Measurements from ENCODE around the gene AMD1. TPM values are rescaled to one million over a fixed set of nuclear protein-coding genes. Genes with fewer than 3 reads are reported as not detected.

Gene AMD1
- total and polyA plus RNA-seq, 10 of the 15 experiments (the other 5 are each of a cell fraction or from before 2014, with no cell fraction given) = 58.2 to 116 (median 79.3) TPM

- no peaks in the 10 kb centered on the region for H3K9me3 ChIP-seq (replicated peaks; ENCODE audit: control insufficient read depth, insufficient read depth, low read length)
- H2AFZ ChIP-seq (ENCODE audit: control insufficient read depth, low read depth, low read length) = no peak overlapping the region
- in situ Hi-C loops (cut with MboI) (no loop called here), intact Hi-C loops (cut with micrococcal nuclease; ENCODE audit: unreplicated experiment) (no loop called here)
- no TSS peak for BruUV-seq (replicated peaks)
- H3K4me2 ChIP-seq (ENCODE audit: control insufficient read depth, insufficient read depth) = no peak overlapping the region
- no peak overlapping the region for H3K27ac ChIP-seq (ENCODE audit: control insufficient read depth, insufficient read depth)
- H3K9ac ChIP-seq (ENCODE audit: control insufficient read depth, insufficient read depth, low read length) = no peak overlapping the region
- DNase-seq (ENCODE audit: low read depth, low spot score) (no peak), ATAC-seq (no peak), FAIRE-seq (no peak)
- H3K79me2 ChIP-seq (ENCODE audit: control insufficient read depth, insufficient read depth, low read length) = no peaks in the 10 kb centered on the region
- RAD21 ChIA-PET (ENCODE audit: unreplicated experiment) = interaction anchor here (0.9 kb wide), 1 partner anchor 300 kb away, joined by 3 read pairs; no protein-coding TSS in a partner anchor
- no peak overlapping the region for H3K4me3 ChIP-seq
- SMC1A ChIA-PET (ENCODE audit: uncharacterized antibody, unreplicated experiment) = interaction anchor here (1.2 to 1.3 kb wide), 2 partner anchors 15 to 50 kb away, joined by 3 to 4 read pairs; no protein-coding TSS in a partner anchor
- POLR2A ChIA-PET = no interaction called here
- CTCF ChIA-PET = no interaction called here
- H3K4me1 ChIP-seq (ENCODE audit: control insufficient read depth, insufficient read depth, low read length) = no peaks in the 10 kb centered on the region
- TF ChIP-seq SPI1 (IDR thresholded peaks at IDR 0.05; ENCODE audit: borderline replicate concordance, insufficient read depth, low read depth, low read length) (no peak), CBFB (IDR thresholded peaks at IDR 0.05; ENCODE audit: low read depth) (no peak), FOS (IDR thresholded peaks at IDR 0.05; ENCODE audit: borderline replicate concordance, extremely low read depth, insufficient read length) (no peak), RAD21 (IDR thresholded peaks at IDR 0.05; ENCODE audit: insufficient read depth, low read depth, low read length) (no peak), NFXL1 (IDR thresholded peaks at IDR 0.05; ENCODE audit: borderline replicate concordance) (no peak), PAX5 (IDR thresholded peaks at IDR 0.05; ENCODE audit: borderline replicate concordance, low read depth, low read length) (no peak), IKZF2 (IDR thresholded peaks at IDR 0.05) (no peak), SMAD1 (IDR thresholded peaks at IDR 0.05; ENCODE audit: low read depth, partially characterized antibody) (no peak)
- H3K27me3 ChIP-seq (replicated peaks in 1 of 2; ENCODE audit: control insufficient read depth in 2 of 2, insufficient read depth in 2 of 2, low read length in 1 of 2) = no peaks in the 10 kb centered on the region
- WGBS (ENCODE audit: insufficient coverage, insufficient replicate concordance, low lambda C conversion rate, missing lambda C conversion rate) = 6% methylated on average over 1 of the region's 1 CpG
- H3K36me3 ChIP-seq (ENCODE audit: control insufficient read depth in 2 of 2, insufficient read depth in 2 of 2, low read length in 1 of 2) = no peaks in the 10 kb centered on the region
- H4K20me1 ChIP-seq (ENCODE audit: control insufficient read depth, insufficient read depth) = no peaks in the 10 kb centered on the region
Measured at GRCh38 chr6:110828396-110828795, 46.2 kb upstream of the AMD1 start.

DNA sequence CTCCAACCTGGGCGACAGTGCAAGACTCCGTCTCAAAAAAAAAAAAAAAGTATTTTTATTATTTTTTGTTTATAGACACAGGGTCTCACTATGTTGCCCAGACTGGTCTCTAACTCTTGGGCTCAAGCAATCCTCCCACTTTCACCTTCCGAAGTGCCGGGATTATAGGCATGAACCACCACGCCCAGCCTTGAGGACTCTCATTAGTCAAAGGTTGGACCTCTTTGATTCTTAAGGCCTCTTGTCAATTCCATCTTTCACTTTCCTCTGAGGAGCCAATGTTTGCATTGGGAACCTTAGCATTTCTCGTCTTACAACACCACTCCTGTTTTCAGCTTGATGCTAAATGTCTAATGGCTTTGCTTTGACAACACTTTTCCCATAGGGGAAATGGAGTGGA lies 43.2 kb upstream of the AMD1 start:
- BruUV-seq (replicated peaks) = no TSS peak
- in situ Hi-C loops (cut with MboI) = no loop called here
- no peak for TF ChIP-seq ELK1 (IDR thresholded peaks at IDR 0.05; ENCODE audit: low read depth, low read length)
- TF ChIP-seq, protein P1, sequence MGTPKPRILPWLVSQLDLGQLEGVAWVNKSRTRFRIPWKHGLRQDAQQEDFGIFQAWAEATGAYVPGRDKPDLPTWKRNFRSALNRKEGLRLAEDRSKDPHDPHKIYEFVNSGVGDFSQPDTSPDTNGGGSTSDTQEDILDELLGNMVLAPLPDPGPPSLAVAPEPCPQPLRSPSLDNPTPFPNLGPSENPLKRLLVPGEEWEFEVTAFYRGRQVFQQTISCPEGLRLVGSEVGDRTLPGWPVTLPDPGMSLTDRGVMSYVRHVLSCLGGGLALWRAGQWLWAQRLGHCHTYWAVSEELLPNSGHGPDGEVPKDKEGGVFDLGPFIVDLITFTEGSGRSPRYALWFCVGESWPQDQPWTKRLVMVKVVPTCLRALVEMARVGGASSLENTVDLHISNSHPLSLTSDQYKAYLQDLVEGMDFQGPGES (IDR thresholded peaks at IDR 0.05) = no peak
- no peak for TF ChIP-seq SMARCA5 (IDR thresholded peaks at IDR 0.05)
- no peak for TF ChIP-seq RCOR1 (conservative IDR thresholded peaks at IDR 0.05; ENCODE audit: low read depth, low read length)
- TF ChIP-seq RB1 (IDR thresholded peaks at IDR 0.05; ENCODE audit: borderline replicate concordance) = no peak
- TF ChIP-seq ZBTB33 (IDR thresholded peaks at IDR 0.05) = no peak
- no peak for TF ChIP-seq MYB (IDR thresholded peaks at IDR 0.05; ENCODE audit: borderline replicate concordance, low read depth, low read length)

More for the DNA sequence above, 43.2 kb upstream of the AMD1 start:
- H3K4me3 ChIP-seq = no peak overlapping the region
- SMC1A ChIA-PET (ENCODE audit: uncharacterized antibody, unreplicated experiment) = interaction anchor here (0.6 kb wide), 1 partner anchor 18 kb away, joined by 3 read pairs; no protein-coding TSS in a partner anchor
- H4K20me1 ChIP-seq (ENCODE audit: control insufficient read depth, insufficient read depth) = no peaks in the 10 kb centered on the region
- FAIRE-seq (no peak), DNase-seq (ENCODE audit: low read depth, low spot score) (no peak), ATAC-seq (no peak)
- H3K4me1 ChIP-seq (ENCODE audit: control insufficient read depth, insufficient read depth, low read length) = no peaks in the 10 kb centered on the region
- H3K4me2 ChIP-seq (ENCODE audit: control insufficient read depth, insufficient read depth) = no peak overlapping the region
- WGBS (ENCODE audit: insufficient coverage, insufficient replicate concordance, low lambda C conversion rate, missing lambda C conversion rate) = 97% methylated on average over 6 of the region's 6 CpGs
- no peaks in the 10 kb centered on the region for H3K9me3 ChIP-seq (replicated peaks; ENCODE audit: control insufficient read depth, insufficient read depth, low read length)
- POLR2A ChIA-PET = no interaction called here
- H3K27me3 ChIP-seq (replicated peaks in 1 of 2; ENCODE audit: control insufficient read depth in 2 of 2, insufficient read depth in 2 of 2, low read length in 1 of 2) = no peaks in the 10 kb centered on the region
- intact Hi-C loops (cut with micrococcal nuclease; ENCODE audit: unreplicated experiment) = no loop called here
- no peaks in the 10 kb centered on the region for H3K79me2 ChIP-seq (ENCODE audit: control insufficient read depth, insufficient read depth, low read length)
- RAD21 ChIA-PET (ENCODE audit: unreplicated experiment) = no interaction called here
- H2AFZ ChIP-seq (ENCODE audit: control insufficient read depth, low read depth, low read length) = no peak overlapping the region
- H3K27ac ChIP-seq (ENCODE audit: control insufficient read depth, insufficient read depth) = no peak overlapping the region
- no peak overlapping the region for H3K9ac ChIP-seq (ENCODE audit: control insufficient read depth, insufficient read depth, low read length)
- H3K36me3 ChIP-seq (ENCODE audit: control insufficient read depth in 2 of 2, insufficient read depth in 2 of 2, low read length in 1 of 2) = no peaks in the 10 kb centered on the region
- CTCF ChIA-PET = no interaction called here

Measured in GM12878 (cell line).